ENCODE results near the gene METTL8.
A peak's percentile ranks its signal among the peaks of the same experiment; 100 is the strongest.

METTL8 gene

DNA sequence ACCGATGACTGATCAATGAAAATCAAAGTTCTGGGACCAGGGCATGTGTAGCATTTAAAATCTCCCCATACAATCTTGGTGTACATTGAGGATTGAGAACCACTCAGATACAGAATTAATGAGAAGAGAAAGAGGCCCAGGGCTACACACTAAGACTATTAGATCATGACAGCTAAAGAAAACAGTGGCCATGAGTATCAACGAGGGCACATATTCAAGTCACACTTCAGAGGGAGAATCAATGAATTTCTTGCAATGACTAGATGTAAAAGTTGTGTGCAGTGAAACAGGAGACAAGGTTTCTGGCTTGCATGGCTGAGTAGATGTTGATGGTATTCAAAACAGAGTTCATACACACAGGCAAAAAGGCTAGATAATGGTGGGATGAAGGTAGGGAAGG, 29.1 kb downstream of the METTL8 start:
- TF ChIP-seq CTCF (IDR thresholded peaks at IDR 0.05; ENCODE audit: low read depth, low read length, missing control alignments), result no peak
- Histone ChIP-seq H3K27ac (peak overlapping the region; percentile 44), H3K36me3 (replicated peaks) (no peaks in the 10 kb centered on the region), H3K27me3 (replicated peaks) (no peaks in the 10 kb centered on the region), H3K4me3 (ENCODE audit: low read depth, low read length) (no peak overlapping the region)
- in situ Hi-C loops (cut with HindIII; ENCODE audit: low pct_ligation_motif_present, low sequenced_read_pairs), result loop anchor here (25.0 kb wide), 1 partner anchor 242 kb away; the partner anchor contains the start of gene TLK1
- DNase-seq, result no peak

- Histone ChIP-seq H3K27me3 (replicated peaks) (no peaks in the 10 kb centered on the region), H3K27ac (peak overlapping the region; percentile 44), H3K36me3 (replicated peaks) (no peaks in the 10 kb centered on the region), H3K4me3 (ENCODE audit: low read depth, low read length) (no peak overlapping the region)
- in situ Hi-C loops (cut with HindIII; ENCODE audit: low pct_ligation_motif_present, low sequenced_read_pairs), result loop anchor here (25.0 kb wide), 1 partner anchor 242 kb away; the partner anchor contains the start of gene TLK1
- DNase-seq, result peak; percentile 83
- no peak for TF ChIP-seq CTCF (IDR thresholded peaks at IDR 0.05; ENCODE audit: low read depth, low read length, missing control alignments)
Measured at GRCh38 chr2:171404261-171404660, 29.5 kb downstream of the METTL8 start.

DNA sequence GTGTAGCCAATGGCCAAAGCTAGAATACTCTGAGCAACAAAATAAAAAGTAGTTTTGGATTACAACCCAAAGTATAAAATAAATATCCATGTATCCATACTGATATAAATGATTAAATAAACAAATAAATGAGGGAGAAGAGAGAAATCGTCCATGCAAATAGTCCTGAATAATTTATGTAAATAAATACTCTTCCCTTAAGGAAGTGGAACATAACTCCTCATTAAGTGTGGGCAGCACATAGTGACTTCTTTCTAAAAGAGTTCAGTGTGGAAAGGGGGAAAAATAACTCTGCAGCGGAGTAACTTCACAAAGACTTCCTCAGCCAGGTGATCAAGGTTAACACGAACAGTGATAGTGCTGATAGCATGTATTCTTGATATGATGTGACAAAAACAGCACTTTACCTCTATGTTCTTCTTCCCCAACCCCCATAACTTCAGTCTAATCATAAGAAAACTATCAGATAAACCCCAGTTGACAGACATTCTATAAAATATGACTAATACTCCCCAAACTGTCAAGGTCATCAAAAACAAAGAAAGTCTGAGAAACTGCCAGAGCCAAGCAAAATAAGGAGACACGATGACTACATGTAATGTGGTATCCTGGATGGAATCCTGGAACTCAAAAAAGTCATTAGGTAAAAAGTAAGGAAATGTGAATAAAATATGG, 30.7 kb downstream of the METTL8 start:
- peak overlapping the region; percentile 61 for H3K27ac ChIP-seq
- in situ Hi-C loops (cut with HindIII; ENCODE audit: low pct_ligation_motif_present, low sequenced_read_pairs), result loop anchor here (25.0 kb wide), 1 partner anchor 241 kb away; the partner anchor contains the start of gene TLK1
- no peaks in the 10 kb centered on the region for H3K27me3 ChIP-seq (replicated peaks)
- H3K36me3 ChIP-seq (replicated peaks), result no peaks in the 10 kb centered on the region
- no peak overlapping the region for H3K4me3 ChIP-seq (ENCODE audit: low read depth, low read length)
- no peak for TF ChIP-seq CTCF (IDR thresholded peaks at IDR 0.05; ENCODE audit: low read depth, low read length, missing control alignments)
- DNase-seq, result peak; percentile 60

GRCh38 chr2:171401947-171402346, 31.8 kb downstream of the METTL8 start:
- no peak for TF ChIP-seq CTCF (IDR thresholded peaks at IDR 0.05; ENCODE audit: low read depth, low read length, missing control alignments)
- in situ Hi-C loops (cut with HindIII; ENCODE audit: low pct_ligation_motif_present, low sequenced_read_pairs), result loop anchor here (25.0 kb wide), 1 partner anchor 240 kb away; the partner anchor contains the start of gene TLK1
- Histone ChIP-seq H3K4me3 (ENCODE audit: low read depth, low read length) (no peak overlapping the region), H3K36me3 (replicated peaks) (no peaks in the 10 kb centered on the region), H3K27ac (no peak overlapping the region), H3K27me3 (replicated peaks) (no peaks in the 10 kb centered on the region)
- DNase-seq, result no peak

GRCh38 chr2:171400395-171400794, 33.4 kb downstream of the METTL8 start:
- Histone ChIP-seq H3K4me3 (ENCODE audit: low read depth, low read length) (no peak overlapping the region), H3K27me3 (replicated peaks) (no peaks in the 10 kb centered on the region), H3K36me3 (replicated peaks) (no peaks in the 10 kb centered on the region), H3K27ac (no peak overlapping the region)
- no peak for DNase-seq
- in situ Hi-C loops (cut with HindIII; ENCODE audit: low pct_ligation_motif_present, low sequenced_read_pairs), result loop anchor here (25.0 kb wide), 1 partner anchor 238 kb away; the partner anchor contains the start of gene TLK1
- no peak for TF ChIP-seq CTCF (IDR thresholded peaks at IDR 0.05; ENCODE audit: low read depth, low read length, missing control alignments)
